Measurements from ENCODE around the gene AKT3.
A peak's percentile ranks its signal among the peaks of the same experiment; 100 is the strongest.

AKT3 gene

GRCh38 chr1:243507001-243507671, 342.9 kb downstream of the AKT3 start:
- no peak for DNase-seq (ENCODE audit: low spot score)

GRCh38 chr1:243505986-243506689, 343.9 kb downstream of the AKT3 start:
- no peak for DNase-seq (ENCODE audit: low spot score)

- no peak for DNase-seq (ENCODE audit: low spot score)
Observed at GRCh38 chr1:243503155-243503554, 346.9 kb downstream of the AKT3 start.

- DNase-seq (ENCODE audit: low spot score) = no peak
Observed at GRCh38 chr1:243501002-243501401, 349.0 kb downstream of the AKT3 start.

- DNase-seq (ENCODE audit: low spot score) = no peak
Observed at GRCh38 chr1:243500512-243500911, 349.5 kb downstream of the AKT3 start.

- no peak for DNase-seq (ENCODE audit: low spot score)
Observed at GRCh38 chr1:243499711-243500110, 350.3 kb downstream of the AKT3 start.

GRCh38 chr1:243499248-243499647, 350.8 kb downstream of the AKT3 start:
- no peak for DNase-seq (ENCODE audit: low spot score)

GRCh38 chr1:243497939-243498681, 351.9 kb downstream of the AKT3 start:
- DNase-seq (ENCODE audit: low spot score) = no peak

GRCh38 chr1:243496806-243497205, 353.2 kb downstream of the AKT3 start:
- DNase-seq (ENCODE audit: low spot score) = no peak

- DNase-seq (ENCODE audit: low spot score) = peak; percentile 53
Observed at GRCh38 chr1:243496187-243496646, 353.8 kb downstream of the AKT3 start.

GRCh38 chr1:243495442-243496186, 354.4 kb downstream of the AKT3 start:
- peak; percentile 46 for DNase-seq (ENCODE audit: low spot score)

- no peak for DNase-seq (ENCODE audit: low spot score)
Observed at GRCh38 chr1:243494741-243495431, 355.2 kb downstream of the AKT3 start.

GRCh38 chr1:243493156-243494129, 356.6 kb downstream of the AKT3 start:
- no peak for DNase-seq (ENCODE audit: low spot score)

- peak; percentile 40 for DNase-seq (ENCODE audit: low spot score)
Observed at GRCh38 chr1:243490748-243491686, 359.0 kb downstream of the AKT3 start.

GRCh38 chr1:243489681-243490546, 360.1 kb downstream of the AKT3 start:
- no peak for DNase-seq (ENCODE audit: low spot score)

GRCh38 chr1:243489158-243489527, 360.9 kb downstream of the AKT3 start:
- no peak for DNase-seq (ENCODE audit: low spot score)

- DNase-seq (ENCODE audit: low spot score) = no peak
Observed at GRCh38 chr1:243488459-243489157, 361.4 kb downstream of the AKT3 start.

Data from cerebellar cortex (tissue), 1 donor.